Middle frontal gyrus (tissue), 1 donor: Measurements from ENCODE around the gene RFC4.

Source experiments
- DNase-seq: peaks from one replicate; pipeline ENCODE4 v3.0.0-alpha.2; 2015; ENCODE audit warnings: low spot score; ENCODE audit errors: extremely low spot score

RFC4 gene

DNA sequence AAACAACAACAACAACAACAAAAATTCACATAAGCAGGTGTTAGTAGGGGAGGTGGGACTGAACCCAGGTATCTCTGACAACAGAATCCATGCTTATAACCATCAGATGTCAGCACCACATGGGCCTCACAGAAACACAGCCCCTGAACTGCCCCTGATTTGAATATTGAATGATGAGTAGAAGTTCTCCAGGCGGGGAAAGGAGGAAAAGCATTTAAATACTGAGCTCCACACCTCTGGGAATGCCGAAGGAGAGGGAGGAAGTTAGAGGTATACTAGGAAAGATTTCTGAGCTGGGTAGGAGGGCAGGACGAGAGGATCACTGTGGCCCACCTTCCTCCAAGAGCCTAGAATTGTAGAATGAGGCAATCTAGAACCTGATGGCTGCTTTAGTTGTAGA is 54.8 kb downstream of the RFC4 start:
- no peak for DNase-seq

DNA sequence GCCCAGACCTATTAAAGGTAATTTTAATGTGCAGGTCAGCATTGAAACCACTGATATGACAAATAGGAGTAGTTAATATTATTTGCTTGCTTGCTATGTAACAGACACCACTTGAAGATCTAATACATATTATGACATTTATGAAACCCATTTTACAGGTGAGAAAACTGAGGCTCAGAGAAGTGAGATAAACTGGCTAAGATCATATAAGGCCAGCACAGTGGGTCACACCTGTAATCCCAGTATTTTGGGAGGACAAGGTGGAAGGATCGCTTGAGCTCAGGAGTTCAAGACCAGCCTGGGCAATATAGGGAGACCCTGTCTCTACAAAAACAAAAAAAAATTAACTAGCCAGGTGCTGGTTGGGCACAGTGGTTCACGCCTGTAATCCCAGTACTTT is 56.0 kb downstream of the RFC4 start:
- no peak for DNase-seq

DNA sequence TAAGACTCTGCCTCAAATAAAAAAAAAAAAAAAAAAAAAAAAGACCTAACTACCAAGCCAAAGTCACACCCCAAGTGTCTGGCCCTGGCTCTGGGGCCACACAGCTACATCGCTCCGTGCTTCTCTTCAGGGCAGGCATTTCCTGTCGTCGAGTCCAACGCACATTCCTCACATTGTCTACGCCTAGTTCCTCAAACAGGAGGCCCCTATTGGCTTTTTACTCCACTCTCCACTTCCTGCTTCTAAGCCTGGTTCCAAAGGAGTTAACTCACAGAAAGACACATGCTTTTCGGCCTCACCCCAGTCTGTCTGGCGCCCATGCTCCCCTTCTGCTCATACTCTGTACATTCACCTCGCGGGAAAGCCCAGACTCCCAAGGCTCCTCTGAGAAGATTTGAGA is 60.3 kb downstream of the RFC4 start:
- no peak for DNase-seq

DNA sequence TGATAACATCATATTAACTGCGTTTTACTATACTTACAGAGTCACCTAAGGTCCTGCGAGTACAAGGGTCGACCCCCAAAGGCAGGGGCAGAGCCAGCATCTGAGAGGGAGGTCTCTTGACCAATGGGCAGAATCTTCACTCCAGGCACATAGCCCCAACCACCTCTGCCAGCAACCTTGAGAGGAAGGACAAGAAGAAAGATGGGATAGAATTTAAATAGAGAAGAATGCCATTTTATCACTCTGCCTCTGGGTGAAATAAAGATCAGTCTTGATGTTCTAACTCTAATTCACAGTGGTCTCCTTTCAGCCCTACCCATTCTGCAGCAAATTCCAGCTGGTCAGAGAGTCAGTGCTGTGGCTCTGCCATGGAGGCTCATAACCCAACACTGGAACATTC is 62.6 kb downstream of the RFC4 start:
- no peak for DNase-seq

DNA sequence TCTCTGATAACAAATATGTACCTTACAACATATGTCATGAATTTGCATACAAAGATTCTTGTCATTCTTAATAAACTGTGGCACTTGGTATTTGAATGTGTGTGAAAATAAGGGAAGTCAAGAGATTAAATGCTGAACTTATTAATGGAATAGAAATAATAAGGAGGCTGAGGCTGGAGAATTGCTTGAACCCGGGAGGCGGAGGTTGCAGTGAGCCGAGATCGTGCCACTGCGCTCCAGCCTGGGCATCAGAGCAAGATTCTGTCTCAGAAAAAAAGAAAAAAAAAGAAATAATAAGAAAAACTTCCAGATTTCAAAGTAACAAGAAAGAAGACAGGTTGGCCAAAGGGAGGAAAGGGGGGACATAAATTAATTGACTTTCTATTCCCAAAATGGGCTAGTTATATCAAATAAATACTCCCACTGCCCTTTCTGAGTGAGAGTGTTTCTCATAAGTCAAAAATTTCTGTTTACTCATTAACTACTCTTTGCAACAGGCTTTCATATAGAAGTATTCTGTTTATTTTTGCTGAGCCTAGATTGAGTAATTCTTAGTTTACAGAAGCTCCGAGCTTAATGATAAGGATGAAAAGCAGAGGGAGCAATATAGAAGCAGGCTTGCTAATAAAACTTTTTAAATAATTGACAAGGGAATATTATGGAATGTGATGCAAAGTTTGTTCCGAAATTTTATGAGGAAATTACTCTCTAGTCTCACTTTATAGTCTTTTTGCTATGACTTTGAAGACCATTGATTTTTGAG is 63.5 kb downstream of the RFC4 start:
- no peak for DNase-seq
